ENCODE measurements around the gene A3GALT2.

GRCh38 chr1:33306653-33307493 lies 14.0 kb downstream of the A3GALT2 start:
- TF ChIP-seq SUZ12 (IDR thresholded peaks at IDR 0.05) (no peak), FOXM1 (IDR thresholded peaks at IDR 0.05; ENCODE audit: borderline replicate concordance) (no peak), SP1 (IDR thresholded peaks at IDR 0.05) (no peak), LEF1 (IDR thresholded peaks at IDR 0.05; ENCODE audit: borderline replicate concordance) (no peak), FOXK2 (IDR thresholded peaks at IDR 0.05) (no peak), TARDBP (IDR thresholded peaks at IDR 0.05) (no peak)

Data from HEK293T (cell line).